Effector memory CD4-positive, alpha-beta T cell (primary cell): ENCODE measurements around the gene SYT6.

Experiments
- DNase-seq, 3 donors: peaks; one replicate each; pipeline ENCODE4 v3.0.0-alpha.2; 2020
- H3K27ac ChIP-seq: 2 replicates; pipeline ENCODE4 v1.7.0; 2013; ENCODE audit warnings: mild to moderate bottlenecking, low read length, moderate library complexity; ENCODE audit not compliant: insufficient read depth, poor library complexity, severe bottlenecking
- H3K27me3 ChIP-seq: replicated peaks from 2 replicates; pipeline ENCODE4 v1.7.0; 2013; ENCODE audit warnings: mild to moderate bottlenecking, low read length; ENCODE audit not compliant: insufficient read depth, control insufficient read depth, poor library complexity, severe bottlenecking
- H3K36me3 ChIP-seq: 2 replicates; pipeline ENCODE4 v1.7.0; 2013; ENCODE audit warnings: mild to moderate bottlenecking, low read length, moderate library complexity; ENCODE audit not compliant: control insufficient read depth, insufficient read depth
- H3K4me1 ChIP-seq: 2 replicates; pipeline ENCODE4 v1.7.0; 2013; ENCODE audit warnings: low read length, mild to moderate bottlenecking; ENCODE audit not compliant: control insufficient read depth, insufficient read depth, poor library complexity, severe bottlenecking
- H3K4me3 ChIP-seq: 2 replicates; pipeline ENCODE4 v1.7.0; 2013; ENCODE audit warnings: low read length, low read depth, mild to moderate bottlenecking; ENCODE audit not compliant: insufficient read depth, poor library complexity, severe bottlenecking
- H3K9me3 ChIP-seq: 2 replicates; pipeline ENCODE4 v1.7.0; 2013; ENCODE audit warnings: mild to moderate bottlenecking, low read length, moderate library complexity; ENCODE audit not compliant: control insufficient read depth

SYT6 gene

DNA sequence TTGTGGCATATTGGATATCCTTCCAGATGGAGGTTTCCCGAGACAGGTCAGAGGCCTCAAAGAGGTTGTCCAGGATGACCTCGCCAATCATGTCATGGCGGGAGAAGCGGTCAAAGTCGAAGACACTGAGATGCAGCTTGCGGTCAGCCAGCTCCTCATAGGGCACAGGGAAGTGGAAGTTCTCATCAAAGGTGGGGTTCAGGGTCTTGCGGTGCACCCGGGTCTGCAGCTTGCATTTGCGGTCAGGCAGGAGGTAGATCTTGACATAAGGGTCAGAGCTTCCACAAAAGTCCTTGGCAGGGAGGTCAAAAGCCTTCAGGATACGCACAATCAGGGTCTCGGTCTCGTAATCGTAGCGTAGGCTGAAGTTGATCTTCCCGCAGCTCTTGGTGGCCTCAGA, 16.2 kb downstream of the SYT6 start:
- Histone ChIP-seq H3K4me3 (no peak overlapping the region), H3K27ac (no peak overlapping the region), H3K4me1 (no peaks in the 10 kb centered on the region), H3K36me3 (no peaks in the 10 kb centered on the region), H3K27me3 (no peaks in the 10 kb centered on the region), H3K9me3 (no peaks in the 10 kb centered on the region)
- DNase-seq, result no peak

GRCh38 chr1:114135786-114136185, 17.9 kb downstream of the SYT6 start:
- no peak overlapping the region for H3K27ac ChIP-seq
- H3K4me1 ChIP-seq, result no peaks in the 10 kb centered on the region
- no peaks in the 10 kb centered on the region for H3K36me3 ChIP-seq
- no peaks in the 10 kb centered on the region for H3K27me3 ChIP-seq
- H3K9me3 ChIP-seq, result no peaks in the 10 kb centered on the region
- DNase-seq, result no peak
- no peak overlapping the region for H3K4me3 ChIP-seq

DNA sequence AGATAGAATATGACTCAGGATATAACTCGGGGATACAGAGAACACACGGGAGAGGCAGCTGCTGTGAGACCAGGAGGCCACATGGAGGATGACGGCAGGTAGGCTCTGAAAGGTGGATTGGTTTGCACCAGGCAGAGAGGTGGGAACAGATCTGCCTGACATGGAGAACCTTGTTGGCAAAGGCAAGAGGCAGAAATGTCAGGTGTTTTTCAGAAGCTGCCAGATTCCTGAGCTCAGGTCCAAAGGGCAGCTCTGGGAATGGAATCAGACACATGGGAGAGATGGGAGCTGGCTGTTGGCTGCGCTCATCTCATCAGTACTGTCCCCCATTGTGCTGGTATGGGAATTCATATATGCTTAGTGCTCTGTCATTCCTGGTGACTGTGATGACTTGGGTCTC, 19.2 kb downstream of the SYT6 start:
- H3K9me3 ChIP-seq, result no peaks in the 10 kb centered on the region
- DNase-seq, result no peak
- H3K4me1 ChIP-seq, result no peaks in the 10 kb centered on the region
- no peaks in the 10 kb centered on the region for H3K36me3 ChIP-seq
- H3K27ac ChIP-seq, result no peak overlapping the region
- no peak overlapping the region for H3K4me3 ChIP-seq
- no peaks in the 10 kb centered on the region for H3K27me3 ChIP-seq

GRCh38 chr1:114133129-114133528, 20.5 kb downstream of the SYT6 start:
- no peak for DNase-seq
- H3K9me3 ChIP-seq, result no peaks in the 10 kb centered on the region
- H3K36me3 ChIP-seq, result no peaks in the 10 kb centered on the region
- H3K27me3 ChIP-seq, result no peaks in the 10 kb centered on the region
- no peak overlapping the region for H3K27ac ChIP-seq
- H3K4me1 ChIP-seq, result no peaks in the 10 kb centered on the region
- H3K4me3 ChIP-seq, result no peak overlapping the region

- Histone ChIP-seq H3K27ac (no peak overlapping the region), H3K36me3 (no peaks in the 10 kb centered on the region), H3K4me1 (no peaks in the 10 kb centered on the region), H3K9me3 (no peaks in the 10 kb centered on the region), H3K27me3 (no peaks in the 10 kb centered on the region), H3K4me3 (no peak overlapping the region)
- no peak for DNase-seq
Observed at GRCh38 chr1:114131526-114132220, 22.0 kb downstream of the SYT6 start.

DNA sequence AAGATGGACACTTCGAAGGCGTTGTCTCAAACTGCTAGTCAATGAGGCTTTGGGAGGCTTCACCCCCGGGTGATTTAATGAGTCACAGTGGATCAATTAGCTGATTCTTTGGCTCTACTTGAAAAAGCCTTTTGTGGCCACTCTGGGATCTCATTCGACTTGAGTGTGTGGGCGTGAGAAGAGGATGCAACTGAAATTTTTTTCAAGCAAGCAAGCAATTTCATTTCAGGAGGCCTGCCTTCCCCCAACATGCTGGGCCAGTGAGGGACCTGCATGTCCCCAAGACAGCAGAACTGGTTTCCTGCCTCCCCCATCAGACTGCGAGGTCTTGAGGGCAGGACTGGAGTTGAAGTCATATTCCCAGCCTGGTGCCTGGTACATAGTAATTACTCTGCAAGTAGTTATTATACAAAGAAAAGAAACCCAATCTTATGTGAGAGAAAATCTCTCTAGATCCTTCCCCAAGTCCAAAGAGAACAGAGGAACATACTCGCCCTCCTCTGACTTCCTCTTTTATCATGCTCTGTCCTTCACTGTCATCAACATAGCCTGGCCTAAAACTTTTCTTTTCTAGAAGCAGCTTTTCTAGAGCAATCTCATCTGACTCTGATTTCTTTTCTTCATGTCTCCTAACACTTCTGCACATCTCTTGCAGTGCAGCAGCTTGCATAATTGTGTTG, 22.7 kb downstream of the SYT6 start:
- Histone ChIP-seq H3K27me3 (no peaks in the 10 kb centered on the region), H3K9me3 (no peaks in the 10 kb centered on the region), H3K36me3 (no peaks in the 10 kb centered on the region), H3K27ac (no peak overlapping the region), H3K4me1 (no peaks in the 10 kb centered on the region), H3K4me3 (no peak overlapping the region)
- DNase-seq, result no peak

- Histone ChIP-seq H3K4me3 (no peak overlapping the region), H3K36me3 (no peaks in the 10 kb centered on the region), H3K4me1 (no peaks in the 10 kb centered on the region), H3K27ac (no peak overlapping the region), H3K27me3 (no peaks in the 10 kb centered on the region), H3K9me3 (no peaks in the 10 kb centered on the region)
- no peak for DNase-seq
Observed at GRCh38 chr1:114130213-114130612, 23.5 kb downstream of the SYT6 start.

GRCh38 chr1:114128293-114128692, 25.4 kb downstream of the SYT6 start:
- no peaks in the 10 kb centered on the region for H3K27me3 ChIP-seq
- H3K27ac ChIP-seq, result no peak overlapping the region
- no peak overlapping the region for H3K4me3 ChIP-seq
- no peak for DNase-seq
- H3K4me1 ChIP-seq, result no peaks in the 10 kb centered on the region
- H3K36me3 ChIP-seq, result no peaks in the 10 kb centered on the region
- no peaks in the 10 kb centered on the region for H3K9me3 ChIP-seq

DNA sequence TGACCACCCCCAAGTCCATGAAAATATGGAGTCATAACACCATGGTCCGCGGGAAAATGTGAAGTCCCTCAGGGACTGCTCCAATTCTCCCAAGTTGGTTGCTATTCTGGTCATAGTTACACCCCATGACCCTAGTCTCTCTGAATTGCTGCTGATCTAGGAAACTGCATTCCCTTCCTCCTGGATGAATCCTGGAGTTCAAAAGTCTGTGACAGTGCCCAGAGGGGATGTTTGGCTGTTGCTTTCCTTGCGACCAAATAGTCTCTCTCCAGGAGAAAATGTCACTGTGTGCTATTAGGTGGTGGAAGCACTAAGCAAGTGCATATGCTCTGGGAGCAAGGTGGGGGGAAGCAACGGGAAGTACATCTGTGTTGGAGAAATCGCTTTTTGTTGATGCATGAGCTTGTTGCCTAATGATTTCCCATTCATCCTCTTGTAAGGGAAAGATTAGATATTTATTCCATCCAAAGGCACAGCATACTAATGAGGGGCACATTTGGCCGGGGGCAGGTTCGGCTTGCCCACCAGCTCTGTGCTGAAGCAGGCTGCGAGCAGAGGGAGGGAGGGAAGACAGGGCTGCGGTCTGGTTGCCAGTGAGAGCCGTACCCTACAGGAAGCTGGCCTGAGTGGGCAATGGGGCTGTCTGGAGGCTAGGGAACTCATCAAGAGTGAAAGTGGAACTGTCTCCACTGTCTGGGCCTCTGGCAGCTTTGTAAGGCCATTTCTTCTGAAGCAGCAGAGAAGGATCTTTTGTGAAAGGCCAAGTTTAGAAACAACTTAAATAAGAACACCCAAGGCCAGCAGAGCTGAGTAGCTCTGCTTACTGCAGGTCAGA, 27.2 kb downstream of the SYT6 start:
- no peak for DNase-seq
- Histone ChIP-seq H3K27me3 (no peaks in the 10 kb centered on the region), H3K36me3 (no peaks in the 10 kb centered on the region), H3K4me1 (no peaks in the 10 kb centered on the region), H3K9me3 (no peaks in the 10 kb centered on the region), H3K27ac (no peak overlapping the region), H3K4me3 (no peak overlapping the region)

- H3K4me1 ChIP-seq, result no peaks in the 10 kb centered on the region
- no peak overlapping the region for H3K4me3 ChIP-seq
- no peak for DNase-seq
- H3K36me3 ChIP-seq, result no peaks in the 10 kb centered on the region
- H3K9me3 ChIP-seq, result no peaks in the 10 kb centered on the region
- no peaks in the 10 kb centered on the region for H3K27me3 ChIP-seq
- no peak overlapping the region for H3K27ac ChIP-seq
Observed at GRCh38 chr1:114124644-114125043, 29.0 kb downstream of the SYT6 start.
